ENCODE data around the gene TOPBP1. TPM values are rescaled to one million over a fixed set of nuclear protein-coding genes. Genes with fewer than 3 reads are reported as not detected.

The TOPBP1 gene
- total and polyA plus RNA-seq, 2 of the 4 experiments (the other 2 are of a cell fraction): 19.5 to 50.5 TPM

DNA sequence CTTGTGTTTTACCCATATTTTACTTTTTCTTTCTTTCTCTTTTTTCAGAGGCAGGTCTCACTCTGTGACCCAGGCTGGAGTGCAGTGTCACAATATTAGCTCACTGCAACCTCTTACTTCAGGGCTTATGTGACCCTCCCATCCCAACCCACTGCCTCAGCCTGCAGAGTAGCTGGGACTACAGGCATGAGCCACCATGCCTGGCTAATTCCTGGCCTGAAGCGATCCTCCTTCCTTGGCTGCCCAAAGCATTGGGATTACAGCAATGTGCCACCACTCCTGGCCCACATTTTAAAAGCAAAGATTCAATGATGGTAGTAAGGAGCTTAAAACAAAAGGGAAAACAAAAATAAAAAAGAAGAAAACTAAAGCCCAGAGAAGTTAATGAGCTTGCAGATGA, 99.4 kb downstream of the TOPBP1 start:
- in situ Hi-C loops (cut with MboI; ENCODE audit: low sequenced_read_pairs): no loop called here
- H3K23ac ChIP-seq (ENCODE audit: low read depth, low read length): no peak overlapping the region
- no peak overlapping the region for H3K9ac ChIP-seq (ENCODE audit: low read depth, low read length)
- no peak overlapping the region for H3K56ac ChIP-seq (ENCODE audit: extremely low read depth, insufficient read depth, low read length)
- intact Hi-C loops (cut with micrococcal nuclease): no loop called here
- peaks cover 2% of the 10 kb centered on the region; the same call in 1 of the 2 replicates for H3K9me3 ChIP-seq (ENCODE audit: control insufficient read depth, insufficient read depth, low read length)
- no peaks in the 10 kb centered on the region for H3K27me3 ChIP-seq (ENCODE audit: control insufficient read depth, insufficient read depth, low read length)
- peak overlapping the region; percentile 89 for H3K18ac ChIP-seq (ENCODE audit: low read depth, low read length)
- peak overlapping the region; percentile 89; the same call in 1 of the 2 replicates for H4K5ac ChIP-seq (ENCODE audit: low read depth, low read length)
- DNase-seq (no peak), ATAC-seq (ENCODE audit: low read depth) (no peak)
- H2BK20ac ChIP-seq (ENCODE audit: low read depth, low read length): peak overlapping the region; percentile 83
- TF ChIP-seq NFE2L2 (IDR thresholded peaks at IDR 0.05; ENCODE audit: low read depth, low read length) (no peak), CHD1 (IDR thresholded peaks at IDR 0.05; ENCODE audit: low read depth, low read length) (no peak), MXI1 (IDR thresholded peaks at IDR 0.05; ENCODE audit: borderline replicate concordance, low read depth, low read length) (no peak), MAFK (IDR thresholded peaks at IDR 0.05; ENCODE audit: low read depth, low read length) (no peak), RFX5 (IDR thresholded peaks at IDR 0.05; ENCODE audit: low read depth, low read length) (no peak), SMC3 (IDR thresholded peaks at IDR 0.05; ENCODE audit: low read depth, low read length) (no peak), MAZ (IDR thresholded peaks at IDR 0.05; ENCODE audit: borderline replicate concordance, low read depth, low read length) (no peak), POLR2A (IDR thresholded peaks at IDR 0.05; ENCODE audit: low read depth, low read length) (no peak), FOS (IDR thresholded peaks at IDR 0.05; ENCODE audit: low read depth, low read length) (no peak)
- TF ChIP-seq, protein P1, sequence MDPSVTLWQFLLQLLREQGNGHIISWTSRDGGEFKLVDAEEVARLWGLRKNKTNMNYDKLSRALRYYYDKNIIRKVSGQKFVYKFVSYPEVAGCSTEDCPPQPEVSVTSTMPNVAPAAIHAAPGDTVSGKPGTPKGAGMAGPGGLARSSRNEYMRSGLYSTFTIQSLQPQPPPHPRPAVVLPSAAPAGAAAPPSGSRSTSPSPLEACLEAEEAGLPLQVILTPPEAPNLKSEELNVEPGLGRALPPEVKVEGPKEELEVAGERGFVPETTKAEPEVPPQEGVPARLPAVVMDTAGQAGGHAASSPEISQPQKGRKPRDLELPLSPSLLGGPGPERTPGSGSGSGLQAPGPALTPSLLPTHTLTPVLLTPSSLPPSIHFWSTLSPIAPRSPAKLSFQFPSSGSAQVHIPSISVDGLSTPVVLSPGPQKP (IDR thresholded peaks at IDR 0.05; ENCODE audit: borderline replicate concordance, low read depth, low read length): no peak
- TF ChIP-seq, protein P2, sequence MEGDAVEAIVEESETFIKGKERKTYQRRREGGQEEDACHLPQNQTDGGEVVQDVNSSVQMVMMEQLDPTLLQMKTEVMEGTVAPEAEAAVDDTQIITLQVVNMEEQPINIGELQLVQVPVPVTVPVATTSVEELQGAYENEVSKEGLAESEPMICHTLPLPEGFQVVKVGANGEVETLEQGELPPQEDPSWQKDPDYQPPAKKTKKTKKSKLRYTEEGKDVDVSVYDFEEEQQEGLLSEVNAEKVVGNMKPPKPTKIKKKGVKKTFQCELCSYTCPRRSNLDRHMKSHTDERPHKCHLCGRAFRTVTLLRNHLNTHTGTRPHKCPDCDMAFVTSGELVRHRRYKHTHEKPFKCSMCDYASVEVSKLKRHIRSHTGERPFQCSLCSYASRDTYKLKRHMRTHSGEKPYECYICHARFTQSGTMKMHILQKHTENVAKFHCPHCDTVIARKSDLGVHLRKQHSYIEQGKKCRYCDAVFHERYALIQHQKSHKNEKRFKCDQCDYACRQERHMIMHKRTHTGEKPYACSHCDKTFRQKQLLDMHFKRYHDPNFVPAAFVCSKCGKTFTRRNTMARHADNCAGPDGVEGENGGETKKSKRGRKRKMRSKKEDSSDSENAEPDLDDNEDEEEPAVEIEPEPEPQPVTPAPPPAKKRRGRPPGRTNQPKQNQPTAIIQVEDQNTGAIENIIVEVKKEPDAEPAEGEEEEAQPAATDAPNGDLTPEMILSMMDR (conservative IDR thresholded peaks at IDR 0.05; ENCODE audit: low read depth, low read length): no peak
- no peaks in the 10 kb centered on the region for H4K20me1 ChIP-seq (ENCODE audit: insufficient read depth, low read length)
- peaks cover 14% of the 10 kb centered on the region; the same call in 1 of the 2 replicates for H3K9me1 ChIP-seq (ENCODE audit: insufficient read depth, low read length)
- H2AK5ac ChIP-seq (ENCODE audit: low read depth, low read length): peak overlapping the region; percentile 82; the same call in 1 of the 2 replicates
- no peak overlapping the region for H3K4me3 ChIP-seq (ENCODE audit: insufficient read depth, low read depth, low read length)
- H3K36me3 ChIP-seq (ENCODE audit: control insufficient read depth, insufficient read depth, low read length): no peaks in the 10 kb centered on the region
- BruUV-seq (replicated peaks): no TSS peak
- peak overlapping the region; percentile 55; the same call in 1 of the 2 replicates for H3K14ac ChIP-seq (replicated peaks; ENCODE audit: low read depth, low read length)
- H2BK15ac ChIP-seq (ENCODE audit: low read depth, low read length): peak overlapping the region; percentile 20; the same call in 2 of the 3 replicates
- H2AFZ ChIP-seq (replicated peaks; ENCODE audit: low read length, poor library complexity): no peak overlapping the region
- H3K4ac ChIP-seq (ENCODE audit: low read depth, low read length): peak overlapping the region; percentile 80
- dilution Hi-C loops (cut with HindIII; ENCODE audit: low sequenced_read_pairs, unreplicated experiment): no loop called here
- CTCF ChIA-PET: interaction anchor here (0.8 kb wide), 2 partner anchors 12 to 14 kb away, joined by 3 read pairs; no protein-coding TSS in a partner anchor
- no peaks in the 10 kb centered on the region for H3K79me1 ChIP-seq (ENCODE audit: low read depth in 1 of 2, low read length in 2 of 2)
- WGBS, 2 experiments (ENCODE audit: extremely low coverage in 2 of 2, insufficient read length in 1 of 2): no CpG with 5 or more reads among the region's 1 CpG
- peak overlapping the region; percentile 91 for H4K91ac ChIP-seq (ENCODE audit: insufficient read depth, low read depth, low read length)
- H3K27ac ChIP-seq (ENCODE audit: insufficient read depth, low read length): 0 out of 2 replicates have a peak overlapping the region, but pooled peaks have one; percentile 2
- peaks cover 8% of the 10 kb centered on the region for H3K4me1 ChIP-seq (ENCODE audit: control insufficient read depth, insufficient read depth, low read length)
- 0 out of 4 replicates have a peak overlapping the region, but pooled peaks of 1 of the 2 experiments have one; percentile 17 for H4K8ac ChIP-seq (ENCODE audit: low read depth in 2 of 2, low read length in 2 of 2)
- peak overlapping the region; percentile 21 for H2BK5ac ChIP-seq (ENCODE audit: low read depth, low read length, poor library complexity, severe bottlenecking)
- H2BK120ac ChIP-seq (ENCODE audit: low read depth, low read length): peak overlapping the region; percentile 63
- peak overlapping the region; percentile 3 for H2AK9ac ChIP-seq (replicated peaks; ENCODE audit: low read depth, low read length, poor library complexity)
- POLR2A ChIA-PET (ENCODE audit: unreplicated experiment): interaction anchor here (2.3 kb wide), 1 partner anchor 11 kb away, joined by 8 read pairs; the partner anchor contains the start of gene CDV3
- H3K4me2 ChIP-seq (ENCODE audit: low read depth, low read length): no peak overlapping the region
